Measurements from ENCODE around the gene CCDC171.
A peak's percentile ranks its signal among the peaks of the same experiment; 100 is the strongest.

The CCDC171 gene

DNA sequence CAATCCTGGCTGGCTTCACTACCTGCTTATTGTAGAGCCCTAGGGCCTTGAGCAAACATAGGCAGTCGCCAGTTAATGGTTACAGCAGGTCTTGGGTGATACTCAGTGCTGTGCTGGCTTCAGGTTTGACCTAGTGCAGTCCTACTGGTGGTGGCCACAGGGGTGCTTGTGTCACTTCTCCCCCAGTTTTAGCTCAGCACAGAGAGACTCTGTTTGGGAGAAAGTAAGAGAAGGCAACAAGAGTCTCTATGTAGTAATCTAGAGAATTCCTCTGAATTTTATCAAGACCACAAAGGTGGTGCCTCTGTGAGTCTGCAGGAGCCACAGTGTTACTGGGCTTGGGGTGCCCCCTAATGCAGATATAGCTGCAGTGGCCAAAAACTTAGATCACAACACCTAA, 165.6 kb downstream of the CCDC171 start:
- TF ChIP-seq, protein P1, sequence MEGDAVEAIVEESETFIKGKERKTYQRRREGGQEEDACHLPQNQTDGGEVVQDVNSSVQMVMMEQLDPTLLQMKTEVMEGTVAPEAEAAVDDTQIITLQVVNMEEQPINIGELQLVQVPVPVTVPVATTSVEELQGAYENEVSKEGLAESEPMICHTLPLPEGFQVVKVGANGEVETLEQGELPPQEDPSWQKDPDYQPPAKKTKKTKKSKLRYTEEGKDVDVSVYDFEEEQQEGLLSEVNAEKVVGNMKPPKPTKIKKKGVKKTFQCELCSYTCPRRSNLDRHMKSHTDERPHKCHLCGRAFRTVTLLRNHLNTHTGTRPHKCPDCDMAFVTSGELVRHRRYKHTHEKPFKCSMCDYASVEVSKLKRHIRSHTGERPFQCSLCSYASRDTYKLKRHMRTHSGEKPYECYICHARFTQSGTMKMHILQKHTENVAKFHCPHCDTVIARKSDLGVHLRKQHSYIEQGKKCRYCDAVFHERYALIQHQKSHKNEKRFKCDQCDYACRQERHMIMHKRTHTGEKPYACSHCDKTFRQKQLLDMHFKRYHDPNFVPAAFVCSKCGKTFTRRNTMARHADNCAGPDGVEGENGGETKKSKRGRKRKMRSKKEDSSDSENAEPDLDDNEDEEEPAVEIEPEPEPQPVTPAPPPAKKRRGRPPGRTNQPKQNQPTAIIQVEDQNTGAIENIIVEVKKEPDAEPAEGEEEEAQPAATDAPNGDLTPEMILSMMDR (IDR thresholded peaks at IDR 0.05; ENCODE audit: low read depth, low read length): no peak
- DNase-seq (ENCODE audit: extremely low read depth, low read depth): no peak

GRCh38 chr9:15720861-15721260, 168.0 kb downstream of the CCDC171 start:
- TF ChIP-seq, protein P1 (IDR thresholded peaks at IDR 0.05; ENCODE audit: low read depth, low read length): no peak
- no peak for DNase-seq (ENCODE audit: extremely low read depth, low read depth)

DNA sequence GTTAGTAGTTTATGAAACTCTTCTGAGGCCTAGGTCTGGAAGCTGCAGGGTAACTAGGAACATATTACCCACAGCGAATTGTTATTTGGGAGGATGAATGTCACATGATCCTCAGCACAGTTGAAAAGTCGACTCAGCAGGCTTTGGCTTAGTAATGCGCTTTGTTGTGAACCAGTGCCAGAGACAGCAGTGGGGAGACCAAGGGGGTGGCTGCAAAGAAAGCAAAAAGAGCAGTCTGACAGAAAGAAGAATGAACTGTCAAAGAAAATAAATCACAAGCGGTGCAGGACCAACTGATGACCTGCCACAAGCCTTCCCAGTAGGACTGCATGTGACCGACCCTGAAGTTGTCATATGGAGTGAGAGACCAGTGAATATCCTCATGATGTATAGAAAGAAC, 170.0 kb downstream of the CCDC171 start:
- TF ChIP-seq, protein P1 (IDR thresholded peaks at IDR 0.05; ENCODE audit: low read depth, low read length): no peak
- no peak for DNase-seq (ENCODE audit: extremely low read depth, low read depth)

GRCh38 chr9:15724016-15724415, 171.2 kb downstream of the CCDC171 start:
- DNase-seq (ENCODE audit: extremely low read depth, low read depth): peak; percentile 23
- TF ChIP-seq, protein P1 (IDR thresholded peaks at IDR 0.05; ENCODE audit: low read depth, low read length): no peak

DNA sequence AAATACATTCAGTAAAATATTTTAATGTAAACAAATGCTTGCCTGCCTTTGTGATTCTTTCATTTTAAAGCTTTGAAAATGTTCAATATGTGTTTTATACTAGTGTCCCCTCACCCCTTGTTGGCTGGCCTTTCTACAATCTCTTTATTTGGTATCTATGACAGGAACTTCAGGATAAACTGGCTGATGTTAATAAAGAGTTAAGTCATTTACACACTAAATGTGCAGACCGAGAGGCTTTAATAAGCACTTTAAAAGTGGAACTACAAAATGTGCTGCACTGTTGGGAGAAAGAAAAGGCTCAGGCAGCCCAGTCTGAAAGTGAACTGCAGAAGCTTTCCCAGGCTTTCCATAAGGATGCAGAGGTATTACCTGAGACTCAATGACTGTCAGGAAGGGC, 171.8 kb downstream of the CCDC171 start:
- DNase-seq (ENCODE audit: extremely low read depth, low read depth): no peak
- TF ChIP-seq, protein P1 (IDR thresholded peaks at IDR 0.05; ENCODE audit: low read depth, low read length): no peak

DNA sequence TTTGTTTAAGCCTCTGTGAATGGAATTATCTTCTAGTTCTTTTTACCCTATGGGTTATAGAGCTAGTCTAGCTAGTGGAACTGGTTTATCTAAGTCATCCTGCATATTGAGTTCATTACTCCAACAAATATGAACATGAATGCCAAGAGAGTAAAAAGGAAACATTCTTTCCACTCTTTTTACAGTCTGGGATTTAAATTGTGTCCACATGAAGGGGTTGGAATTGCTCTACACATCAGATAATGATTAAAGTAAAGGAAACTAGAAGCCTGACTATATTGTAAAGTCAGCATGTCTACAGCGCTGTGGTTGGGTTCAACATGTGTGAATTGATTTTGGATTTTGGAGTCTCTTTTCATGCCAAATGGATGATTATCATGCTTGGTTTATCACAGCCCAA, 173.1 kb downstream of the CCDC171 start:
- DNase-seq (ENCODE audit: extremely low read depth, low read depth): peak; percentile 61
- TF ChIP-seq, protein P1 (IDR thresholded peaks at IDR 0.05; ENCODE audit: low read depth, low read length): no peak

DNA sequence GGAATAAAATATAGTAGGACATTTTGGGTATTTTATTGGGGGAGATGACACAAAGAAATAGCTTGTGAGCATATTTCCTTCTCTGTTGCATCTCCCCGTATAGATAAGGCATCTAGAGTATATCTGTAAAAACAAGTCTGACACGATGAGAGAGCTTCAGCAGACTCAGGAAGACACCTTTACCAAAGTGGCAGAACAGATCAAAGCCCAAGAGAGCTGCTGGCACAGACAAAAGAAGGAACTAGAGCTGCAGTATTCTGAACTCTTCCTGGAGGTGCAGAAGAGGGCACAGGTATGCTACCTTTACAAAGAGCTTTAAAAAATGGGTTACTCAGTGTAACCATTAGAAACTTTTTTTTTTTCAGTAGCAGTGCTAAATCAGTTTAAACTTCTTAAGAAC, 176.7 kb downstream of the CCDC171 start:
- TF ChIP-seq, protein P1 (IDR thresholded peaks at IDR 0.05; ENCODE audit: low read depth, low read length): no peak

More for the DNA sequence above, 176.7 kb downstream of the CCDC171 start:
- no peak for DNase-seq (ENCODE audit: extremely low read depth, low read depth)
